K562 (cell line): Measurements from ENCODE around the gene BECN2. TPM values are rescaled to one million over a fixed set of nuclear protein-coding genes. Genes with fewer than 3 reads are reported as not detected.

Source experiments
- ATAC-seq: fragments of 200-7000 bp; cut with Tn5 transposase; 3 replicates; pipeline ENCODE4 v1.9.1; 2020; ENCODE audit warnings: moderate library complexity
- BruUV-seq: library from RNA; stranded (reverse); fragments of 400-500 nt; replicated peaks from 2 replicates; lab custom pipeline; 2021; lab: Mats Ljungman, UMichigan
- CTCF ChIA-PET: fragments of 300-600 bp; formaldehyde crosslinking; extraction: SDS; loops from one replicate; lab custom pipeline; 2021; ENCODE audit warnings: low intra/inter-chr PET ratio; lab: Yijun Ruan, JAX
- POLR2A ChIA-PET: fragments of 300-600, 350-650 bp; sonication (Branson Sonifier 250); formaldehyde crosslinking; extraction: SDS; loops from one replicate; lab custom pipeline; 2021; ENCODE audit warnings: antibody characterized with exemption, inconsistent platforms; lab: Yijun Ruan, JAX
- DNase-seq, 4 experiments: peaks; one replicate each; pipeline versions ENCODE4 v3.0.0 to v3.0.0-alpha.2; 2011 to 2018; ENCODE audit warnings: low spot score in 3 of 4, mixed read lengths in 3 of 4; ENCODE audit errors: extremely low read depth in 1 of 4
- FAIRE-seq: peaks from 2 replicates; lab custom pipeline; 2011; peaks lifted over from hg19 to GRCh38; lab: Jason Lieb, UNC
- H2AFZ ChIP-seq: 2 replicates; pipeline ENCODE4 v1.6.0; 2011; ENCODE audit warnings: low read depth, low read length, control low read depth, inconsistent platforms
- H3K27ac ChIP-seq: fragments of 200-600 bp; 3 replicates; pipeline ENCODE4 v1.8.0; 2011; ENCODE audit warnings: low read depth, mild to moderate bottlenecking, control low read depth, inconsistent platforms, low read length, moderate library complexity, mixed read lengths; ENCODE audit errors: extremely low read depth
- H3K27me3 ChIP-seq, 2 experiments: fragments of 300-600 bp in 1 of 2; 2 replicates in 1 of 2; 3 replicates in 1 of 2; pipeline versions ENCODE4 v1.6.0 to v1.8.0; 2011; ENCODE audit warnings: inconsistent platforms in 2 of 2, low read length in 2 of 2, mild to moderate bottlenecking in 1 of 2, mixed read lengths in 1 of 2, moderate library complexity in 1 of 2; ENCODE audit not compliant: control insufficient read depth in 2 of 2, insufficient read depth in 2 of 2
- H3K36me3 ChIP-seq: fragments of 300-600 bp; 3 replicates; pipeline ENCODE4 v1.8.0; 2011; ENCODE audit warnings: mild to moderate bottlenecking, low read length, inconsistent platforms; ENCODE audit not compliant: control insufficient read depth, insufficient read depth
- H3K4me1 ChIP-seq, 2 experiments: fragments of 200-600 bp in 1 of 2; replicated peaks in 1 of 2; 2 replicates in 1 of 2; 3 replicates in 1 of 2; pipeline versions ENCODE4 v1.5.1 to v1.8.0; 2011; ENCODE audit warnings: inconsistent platforms in 2 of 2, low read length in 2 of 2, mild to moderate bottlenecking in 1 of 2, mixed read lengths in 1 of 2, moderate library complexity in 1 of 2; ENCODE audit not compliant: control insufficient read depth in 2 of 2, insufficient read depth in 2 of 2
- H3K4me2 ChIP-seq: 2 replicates; pipeline ENCODE4 v1.6.1; 2011; ENCODE audit warnings: low read length, control low read depth, inconsistent platforms, mixed read lengths; ENCODE audit not compliant: insufficient read depth
- H3K4me3 ChIP-seq: fragments of 200-600 bp; sonication (generic), shearing (Covaris generic); 2 replicates; pipeline ENCODE4 v1.5.1; 2016; ENCODE audit warnings: control low read depth, inconsistent platforms
- H3K79me2 ChIP-seq: fragments of 200-600 bp; 3 replicates; pipeline ENCODE4 v1.8.0; 2011; ENCODE audit warnings: low read length, inconsistent platforms; ENCODE audit not compliant: control insufficient read depth, insufficient read depth
- H3K9ac ChIP-seq, 2 experiments: 2 replicates each; pipeline versions ENCODE4 v1.6.0 to v1.6.1; 2011; ENCODE audit warnings: low read depth in 2 of 2, low read length in 2 of 2, control low read depth in 1 of 2, inconsistent platforms in 1 of 2, mild to moderate bottlenecking in 1 of 2, mixed read lengths in 1 of 2; ENCODE audit not compliant: insufficient read depth in 1 of 2
- H3K9me1 ChIP-seq: one replicate; pipeline ENCODE4 v1.6.0; 2011; ENCODE audit warnings: inconsistent platforms, mild to moderate bottlenecking, low read length, moderate library complexity; ENCODE audit not compliant: control insufficient read depth, insufficient read depth
- H3K9me3 ChIP-seq: replicated peaks from 2 replicates; pipeline ENCODE4 v1.5.1; 2011; ENCODE audit warnings: low read depth, low read length, inconsistent platforms; ENCODE audit not compliant: control insufficient read depth, insufficient read depth
- H4K20me1 ChIP-seq: replicated peaks from 2 replicates; pipeline ENCODE4 v1.6.1; 2011; ENCODE audit warnings: low read length, inconsistent platforms, mixed read lengths; ENCODE audit not compliant: control insufficient read depth, insufficient read depth
- ARID1B ChIP-seq: fragments of 450-650 bp; IDR thresholded peaks from 2 replicates; pipeline ENCODE4 v1.6.1; 2016; ENCODE audit warnings: antibody characterized with exemption, mild to moderate bottlenecking, inconsistent platforms
- C11orf30 ChIP-seq: fragments of 450-650 bp; IDR thresholded peaks from 2 replicates; pipeline ENCODE4 v1.6.1; 2016; ENCODE audit warnings: low read depth, mild to moderate bottlenecking
- KAT2B ChIP-seq: IDR thresholded peaks from one replicate; pipeline ENCODE4 v1.6.1; 2012; ENCODE audit warnings: low read depth, mild to moderate bottlenecking, control low read depth, inconsistent platforms, low read length, moderate library complexity
- KLF13 ChIP-seq: fragments of 450-650 bp; IDR thresholded peaks from 2 replicates; pipeline ENCODE4 v1.6.1; 2016; ENCODE audit warnings: missing genetic modification characterization, low read depth, mild to moderate bottlenecking, missing compliant biosample characterization, moderate library complexity, borderline replicate concordance
- NFRKB ChIP-seq: fragments of 450-650 bp; IDR thresholded peaks from 2 replicates; pipeline ENCODE4 v1.6.1; 2016; ENCODE audit warnings: low read depth
- ZNF316 ChIP-seq: fragments of 450-650 bp; IDR thresholded peaks from 2 replicates; pipeline ENCODE4 v1.6.1; 2016
- ZNF644 ChIP-seq: fragments of 200-800 bp; sonication (Bioruptor generic); IDR thresholded peaks from 2 replicates; pipeline ENCODE4 v1.6.1; 2016; ENCODE audit warnings: low read depth, missing genetic modification characterization, missing compliant biosample characterization
- WGBS: fragments of 100-300 bp; shearing (Covaris generic); methylation state at CpG from one replicate; pipeline ENCODE4 v1.1.6; 2016; ENCODE audit warnings: low coverage, mixed read lengths; ENCODE audit not compliant: insufficient coverage; ENCODE audit errors: missing lambda C conversion rate; 5-methylcytosine and 5-hydroxymethylcytosine counted together
- in situ Hi-C: fragments of 300-500 bp; cut with MboI; formaldehyde crosslinking; loops from 4 replicates; pipeline ENCODE4 v1.15.0; 2018; ENCODE audit warnings: inconsistent platforms, mixed read lengths
- intact Hi-C: fragments of 100-400 bp; cut with micrococcal nuclease; formaldehyde crosslinking; loops from 2 replicates; pipeline ENCODE4 v1.14.2; 2022
- polyA plus RNA-seq, 8 experiments: library from polyadenylated mRNA; depleted of rRNA in 4 of 8; stranded (reverse) in 5 of 8; unstranded in 3 of 8; fragments of >200 nt; fragmentation: Nextera tagmentation in 2 of 8; fragmentation: Illumina TruSeq in 1 of 8; extraction: Ambion mirVana in 2 of 8; extraction: Trizol in 1 of 8; gene quantifications; 2 replicates each; pipeline versions ENCODE4 v1.2.1 to v1.2.3, GENCODE V29; 2011 to 2014; ENCODE audit warnings: inconsistent platforms in 1 of 8, missing spikeins in 1 of 8
- total RNA-seq, 7 experiments: library from RNA; depleted of rRNA in 6 of 7; stranded (reverse); fragments of >200 nt in 6 of 7; fragmentation: Illumina TruSeq in 2 of 7; extraction: Trizol in 2 of 7; gene quantifications; 2 replicates each; pipeline versions ENCODE4 v1.2.1 to v1.2.3, GENCODE V29; 2011 to 2021; ENCODE audit warnings: low replicate concordance in 1 of 7
- TF ChIP-seq, protein P1 (sequence below): fragments of 250-450 bp; sonication (Bioruptor Pico); IDR thresholded peaks from 2 replicates; pipeline ENCODE4 v1.4.0; 2020; ENCODE audit warnings: borderline replicate concordance

Gene BECN2
- total and polyA plus RNA-seq, 9 of the 15 experiments (the other 6 are each of a cell fraction or from before 2014, with no cell fraction given) = not detected

DNA sequence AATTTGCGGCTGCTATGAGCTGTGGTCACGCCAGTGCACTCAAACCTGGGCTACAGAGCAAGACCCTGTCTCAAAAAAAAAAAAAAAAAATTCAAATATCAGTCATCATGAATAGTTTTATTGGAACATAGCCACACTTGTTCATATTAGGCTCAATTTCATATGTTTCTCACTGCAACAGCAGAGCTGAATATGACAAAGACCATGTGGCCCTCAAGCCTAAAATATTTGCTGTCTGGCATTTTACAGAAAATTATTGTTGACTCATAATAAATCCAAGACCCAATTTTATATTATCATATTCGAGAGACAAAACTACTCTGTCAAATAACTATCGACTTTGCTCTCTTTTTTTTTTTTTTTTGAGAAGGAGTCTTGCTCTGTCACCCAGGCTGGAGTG lies 11.0 kb downstream of the BECN2 start:
- H3K36me3 ChIP-seq = no peaks in the 10 kb centered on the region
- POLR2A ChIA-PET = interaction anchor here (0.6 to 1.5 kb wide), 4 partner anchors 10 to 107 kb away, joined by 3 to 5 read pairs (median 4); no protein-coding TSS in a partner anchor
- no peaks in the 10 kb centered on the region for H3K4me1 ChIP-seq
- H3K9ac ChIP-seq = no peak overlapping the region
- no peak for FAIRE-seq
- H4K20me1 ChIP-seq = no peaks in the 10 kb centered on the region
- TF ChIP-seq ZNF644 (tag) = no peak
- 0 out of 2 replicates have a peak, but pooled peaks have one; percentile 3 for TF ChIP-seq ZNF316
- TF ChIP-seq, protein P1, sequence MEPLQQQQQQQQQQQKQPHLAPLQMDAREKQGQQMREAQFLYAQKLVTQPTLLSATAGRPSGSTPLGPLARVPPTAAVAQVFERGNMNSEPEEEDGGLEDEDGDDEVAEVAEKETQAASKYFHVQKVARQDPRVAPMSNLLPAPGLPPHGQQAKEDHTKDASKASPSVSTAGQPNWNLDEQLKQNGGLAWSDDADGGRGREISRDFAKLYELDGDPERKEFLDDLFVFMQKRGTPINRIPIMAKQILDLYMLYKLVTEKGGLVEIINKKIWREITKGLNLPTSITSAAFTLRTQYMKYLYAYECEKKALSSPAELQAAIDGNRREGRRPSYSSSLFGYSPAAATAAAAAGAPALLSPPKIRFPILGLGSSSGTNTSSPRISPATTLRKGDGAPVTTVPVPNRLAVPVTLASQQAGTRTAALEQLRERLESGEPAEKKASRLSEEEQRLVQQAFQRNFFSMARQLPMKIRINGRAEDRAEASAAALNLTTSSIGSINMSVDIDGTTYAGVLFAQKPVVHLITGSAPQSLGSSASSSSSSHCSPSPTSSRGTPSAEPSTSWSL = no peak
- TF ChIP-seq KAT2B = no peak
- no peak for TF ChIP-seq KLF13 (tag)
- TF ChIP-seq ARID1B = no peak
- no peak for TF ChIP-seq NFRKB
- TF ChIP-seq C11orf30 = peak; percentile 9; the same call in 1 of the 2 replicates
- TF ChIP-seq, all 486 proteins: peak for 2
- BruUV-seq = no TSS peak
- Histone ChIP-seq H3K79me2 (no peaks in the 10 kb centered on the region), H3K4me3 (no peak overlapping the region), H3K9me3 (no peaks in the 10 kb centered on the region), H2AFZ (no peak overlapping the region), H3K9me1 (no peaks in the 10 kb centered on the region), H3K27ac (no peak overlapping the region), H3K27me3 (peaks cover 11 to 34% of the 10 kb centered on the region in 2 experiments; a peak in 4 of 5 replicates), H3K4me2 (no peak overlapping the region)
- no peak for ATAC-seq
- no peak for DNase-seq
- intact Hi-C loops = no loop called here
- CTCF ChIA-PET = no interaction called here
- in situ Hi-C loops = no loop called here
- 0% methylated on average over 3 of the region's 4 CpGs for WGBS
